Skeletal muscle satellite cell (primary cell): ENCODE results near the gene RAP2B.
A peak's percentile ranks its signal among the peaks of the same experiment; 100 is the strongest.

ENCODE experiments used
- H3K27me3 ChIP-seq: 2 replicates; pipeline ENCODE4 v1.7.0; 2013; ENCODE audit warnings: low read length; ENCODE audit not compliant: control insufficient read depth, insufficient read depth
- H3K36me3 ChIP-seq: 2 replicates; pipeline ENCODE4 v1.7.0; 2013; ENCODE audit warnings: mild to moderate bottlenecking, control low read depth, low read length; ENCODE audit not compliant: insufficient read depth
- H3K4me1 ChIP-seq: 2 replicates; pipeline ENCODE4 v1.7.0; 2013; ENCODE audit warnings: low read length; ENCODE audit not compliant: control insufficient read depth, insufficient read depth
- H3K4me2 ChIP-seq: 2 replicates; pipeline ENCODE4 v1.7.0; 2013; ENCODE audit warnings: mild to moderate bottlenecking, low read length
- H3K4me3 ChIP-seq: 2 replicates; pipeline ENCODE4 v1.7.0; 2013; ENCODE audit warnings: low read length
- H3K9ac ChIP-seq: 2 replicates; pipeline ENCODE4 v1.7.0; 2013; ENCODE audit warnings: mild to moderate bottlenecking, low read depth, low read length, moderate library complexity
- H3K9me3 ChIP-seq: replicated peaks from 2 replicates; pipeline ENCODE4 v1.7.0; 2013; ENCODE audit warnings: mild to moderate bottlenecking, control low read depth, low read length

The RAP2B gene

GRCh38 chr3:153161138-153161713 is 800 bp upstream of the RAP2B start:
- Histone ChIP-seq H3K4me2 (peak overlapping the region; percentile 91), H3K36me3 (no peaks in the 10 kb centered on the region), H3K27me3 (no peaks in the 10 kb centered on the region), H3K9me3 (no peaks in the 10 kb centered on the region), H3K9ac (peak overlapping the region; percentile 89), H3K4me3 (peak overlapping the region; percentile 85), H3K4me1 (peaks cover 22% of the 10 kb centered on the region)

- peak overlapping the region; percentile 91 for H3K4me2 ChIP-seq
- peak overlapping the region; percentile 86 for H3K9ac ChIP-seq
- no peaks in the 10 kb centered on the region for H3K9me3 ChIP-seq
- H3K36me3 ChIP-seq, result peaks cover 6% of the 10 kb centered on the region
- peaks cover 27% of the 10 kb centered on the region for H3K4me1 ChIP-seq
- H3K4me3 ChIP-seq, result peak overlapping the region; percentile 85
- no peaks in the 10 kb centered on the region for H3K27me3 ChIP-seq
Observed at GRCh38 chr3:153162513-153163392, 727 bp downstream of the RAP2B start.

- H3K36me3 ChIP-seq, result peaks cover 6% of the 10 kb centered on the region
- peaks cover 27% of the 10 kb centered on the region for H3K4me1 ChIP-seq
- H3K27me3 ChIP-seq, result no peaks in the 10 kb centered on the region
- H3K4me2 ChIP-seq, result peak overlapping the region; percentile 91
- peak overlapping the region; percentile 85 for H3K4me3 ChIP-seq
- H3K9me3 ChIP-seq, result no peaks in the 10 kb centered on the region
- peak overlapping the region; percentile 86 for H3K9ac ChIP-seq
Observed at GRCh38 chr3:153163393-153163724, 1.3 kb downstream of the RAP2B start.

- Histone ChIP-seq H3K9me3 (no peaks in the 10 kb centered on the region), H3K9ac (peak overlapping the region; percentile 86), H3K4me3 (peak overlapping the region; percentile 85), H3K4me2 (peak overlapping the region; percentile 91), H3K36me3 (peaks cover 6% of the 10 kb centered on the region), H3K4me1 (peaks cover 27% of the 10 kb centered on the region), H3K27me3 (no peaks in the 10 kb centered on the region)
Observed at GRCh38 chr3:153163756-153164550, 1.9 kb downstream of the RAP2B start.

GRCh38 chr3:153165261-153165681 is 3.2 kb downstream of the RAP2B start:
- no peaks in the 10 kb centered on the region for H3K27me3 ChIP-seq
- H3K4me2 ChIP-seq, result peak overlapping the region; percentile 91
- no peaks in the 10 kb centered on the region for H3K9me3 ChIP-seq
- H3K4me1 ChIP-seq, result peaks cover 20% of the 10 kb centered on the region
- peaks cover 6% of the 10 kb centered on the region for H3K36me3 ChIP-seq
- H3K9ac ChIP-seq, result peak overlapping the region; percentile 12
- peak overlapping the region; percentile 85 for H3K4me3 ChIP-seq

GRCh38 chr3:153166206-153166605 is 4.2 kb downstream of the RAP2B start:
- H3K9me3 ChIP-seq, result no peaks in the 10 kb centered on the region
- H3K4me1 ChIP-seq, result peaks cover 19% of the 10 kb centered on the region
- H3K4me2 ChIP-seq, result peak overlapping the region; percentile 91
- peaks cover 6% of the 10 kb centered on the region for H3K36me3 ChIP-seq
- peak overlapping the region; percentile 85 for H3K4me3 ChIP-seq
- H3K9ac ChIP-seq, result no peak overlapping the region
- H3K27me3 ChIP-seq, result no peaks in the 10 kb centered on the region

- no peak overlapping the region for H3K4me3 ChIP-seq
- peaks cover 6% of the 10 kb centered on the region for H3K36me3 ChIP-seq
- no peaks in the 10 kb centered on the region for H3K27me3 ChIP-seq
- H3K9ac ChIP-seq, result no peak overlapping the region
- H3K9me3 ChIP-seq, result no peaks in the 10 kb centered on the region
- peaks cover 19% of the 10 kb centered on the region for H3K4me1 ChIP-seq
- peak overlapping the region; percentile 91 for H3K4me2 ChIP-seq
Observed at GRCh38 chr3:153166796-153167195, 4.8 kb downstream of the RAP2B start.

- Histone ChIP-seq H3K9me3 (no peaks in the 10 kb centered on the region), H3K36me3 (peaks cover 6% of the 10 kb centered on the region), H3K4me2 (no peak overlapping the region), H3K4me1 (peaks cover 15% of the 10 kb centered on the region), H3K9ac (no peak overlapping the region), H3K27me3 (no peaks in the 10 kb centered on the region), H3K4me3 (no peak overlapping the region)
Observed at GRCh38 chr3:153169793-153170383, 7.9 kb downstream of the RAP2B start.

GRCh38 chr3:153171256-153171655 is 9.2 kb downstream of the RAP2B start:
- Histone ChIP-seq H3K4me1 (peaks cover 4% of the 10 kb centered on the region), H3K4me2 (no peak overlapping the region), H3K27me3 (no peaks in the 10 kb centered on the region), H3K9me3 (no peaks in the 10 kb centered on the region), H3K36me3 (peaks cover 6% of the 10 kb centered on the region), H3K9ac (no peak overlapping the region), H3K4me3 (no peak overlapping the region)

GRCh38 chr3:153171918-153172317 is 9.9 kb downstream of the RAP2B start:
- no peak overlapping the region for H3K4me3 ChIP-seq
- H3K27me3 ChIP-seq, result no peaks in the 10 kb centered on the region
- H3K4me1 ChIP-seq, result no peaks in the 10 kb centered on the region
- H3K36me3 ChIP-seq, result peaks cover 3% of the 10 kb centered on the region
- no peak overlapping the region for H3K4me2 ChIP-seq
- H3K9ac ChIP-seq, result no peak overlapping the region
- no peaks in the 10 kb centered on the region for H3K9me3 ChIP-seq
